ENCODE results near the gene RCSD1. TPM values are rescaled to one million over a fixed set of nuclear protein-coding genes. Genes with fewer than 3 reads are reported as not detected.

RCSD1 gene
- total and polyA plus RNA-seq, 8 donors: 12.2 to 21.9 (median 21.3) TPM

- no peaks in the 10 kb centered on the region for H3K9me3 ChIP-seq
- intact Hi-C loops (cut with DNase I): no loop called here
- no peaks in the 10 kb centered on the region for H3K27me3 ChIP-seq
- no peak overlapping the region for H3K4me3 ChIP-seq
- TF ChIP-seq CTCF (IDR thresholded peaks at IDR 0.05): no peak
- peak overlapping the region in 1 of 2 donors; percentile 70 for H3K27ac ChIP-seq
- H3K4me1 ChIP-seq: peaks cover 12 to 81% of the 10 kb centered on the region in 2 donors
- peak; percentile 11 for ATAC-seq
- no peak for DNase-seq
- no peaks in the 10 kb centered on the region for H3K36me3 ChIP-seq
These were observed 20.5 kb downstream of the RCSD1 start for GRCh38 chr1:167650269-167651160.

- H3K9me3 ChIP-seq: no peaks in the 10 kb centered on the region
- DNase-seq (no peak), ATAC-seq (no peak)
- no peak overlapping the region for H3K4me3 ChIP-seq
- peaks cover 12 to 81% of the 10 kb centered on the region in 2 donors for H3K4me1 ChIP-seq
- intact Hi-C loops (cut with DNase I): no loop called here
- no peak for TF ChIP-seq CTCF (IDR thresholded peaks at IDR 0.05)
- no peaks in the 10 kb centered on the region for H3K36me3 ChIP-seq
- peak overlapping the region in 1 of 2 donors; percentile 70 for H3K27ac ChIP-seq
- H3K27me3 ChIP-seq: no peaks in the 10 kb centered on the region
These were observed 21.2 kb downstream of the RCSD1 start for GRCh38 chr1:167651161-167651693.

- ATAC-seq: peak; percentile 11
- peak overlapping the region in 1 of 2 donors; percentile 33 for H3K27ac ChIP-seq
- intact Hi-C loops (cut with DNase I): no loop called here
- DNase-seq: no peak
- H3K27me3 ChIP-seq: no peaks in the 10 kb centered on the region
- H3K36me3 ChIP-seq: no peaks in the 10 kb centered on the region
- no peaks in the 10 kb centered on the region for H3K9me3 ChIP-seq
- no peak for TF ChIP-seq CTCF (IDR thresholded peaks at IDR 0.05)
- H3K4me3 ChIP-seq: no peak overlapping the region
- peaks cover 12 to 74% of the 10 kb centered on the region in 2 donors for H3K4me1 ChIP-seq
These were observed 25.0 kb downstream of the RCSD1 start for GRCh38 chr1:167654975-167655575.

GRCh38 chr1:167656657-167657056, 26.6 kb downstream of the RCSD1 start:
- no peaks in the 10 kb centered on the region for H3K27me3 ChIP-seq
- intact Hi-C loops (cut with DNase I): no loop called here
- H3K27ac ChIP-seq: no peak overlapping the region
- DNase-seq: no peak
- ATAC-seq: no peak
- no peak for TF ChIP-seq CTCF (IDR thresholded peaks at IDR 0.05)
- H3K4me1 ChIP-seq: peaks cover 12 to 74% of the 10 kb centered on the region in 2 donors
- H3K9me3 ChIP-seq: no peaks in the 10 kb centered on the region
- no peak overlapping the region for H3K4me3 ChIP-seq
- H3K36me3 ChIP-seq: no peaks in the 10 kb centered on the region
